Choroid plexus epithelial cell (primary cell): ENCODE data around the gene CFAP299.
A peak's percentile ranks its signal among the peaks of the same experiment; 100 is the strongest.

Experiments
- DNase-seq: peaks from one replicate; pipeline ENCODE4 v3.0.0-alpha.2; 2010; ENCODE audit warnings: low read depth
- H3K4me3 ChIP-seq: 2 replicates; pipeline ENCODE4 v1.5.1; 2011; ENCODE audit warnings: low read depth, mild to moderate bottlenecking, control low read depth, low read length, moderate library complexity
- CTCF ChIP-seq: conservative IDR thresholded peaks from 2 replicates; pipeline ENCODE4 v1.5.1; 2011; ENCODE audit warnings: low read depth, mild to moderate bottlenecking, control low read depth, inconsistent platforms, low read length, moderate library complexity

Gene CFAP299

GRCh38 chr4:80878218-80878617, 542.7 kb downstream of the CFAP299 start:
- peak; percentile 27 for DNase-seq
- no peak for TF ChIP-seq CTCF
- H3K4me3 ChIP-seq: no peak overlapping the region

- no peak overlapping the region for H3K4me3 ChIP-seq
- DNase-seq: peak; percentile 3
- no peak for TF ChIP-seq CTCF
Observed at GRCh38 chr4:80897537-80898303, 562.2 kb downstream of the CFAP299 start.

- TF ChIP-seq CTCF: no peak
- DNase-seq: no peak
- H3K4me3 ChIP-seq: no peak overlapping the region
Observed at GRCh38 chr4:80900908-80901307, 565.4 kb downstream of the CFAP299 start.

- no peak for TF ChIP-seq CTCF
- DNase-seq: peak; percentile 4
- H3K4me3 ChIP-seq: no peak overlapping the region
Observed at GRCh38 chr4:80903020-80903419, 567.5 kb downstream of the CFAP299 start.

- no peak for TF ChIP-seq CTCF
- no peak for DNase-seq
- H3K4me3 ChIP-seq: no peak overlapping the region
Observed at GRCh38 chr4:80909938-80910337, 574.4 kb downstream of the CFAP299 start.

GRCh38 chr4:80911458-80911857, 575.9 kb downstream of the CFAP299 start:
- TF ChIP-seq CTCF: no peak

GRCh38 chr4:80912350-80912749, 576.8 kb downstream of the CFAP299 start:
- no peak overlapping the region for H3K4me3 ChIP-seq
- TF ChIP-seq CTCF: no peak
- DNase-seq: no peak

More at GRCh38 chr4:80911458-80911857, 575.9 kb downstream of the CFAP299 start:
- H3K4me3 ChIP-seq: no peak overlapping the region
- DNase-seq: no peak
